GM15510 (cell line): Measurements from ENCODE around the gene C11orf65.

Experiments
- POLR2A ChIP-seq: IDR thresholded peaks from 3 replicates; pipeline ENCODE4 v1.6.1; 2011; ENCODE audit warnings: borderline replicate concordance; ENCODE audit not compliant: insufficient read length; ENCODE audit errors: extremely low read depth

Gene C11orf65

DNA sequence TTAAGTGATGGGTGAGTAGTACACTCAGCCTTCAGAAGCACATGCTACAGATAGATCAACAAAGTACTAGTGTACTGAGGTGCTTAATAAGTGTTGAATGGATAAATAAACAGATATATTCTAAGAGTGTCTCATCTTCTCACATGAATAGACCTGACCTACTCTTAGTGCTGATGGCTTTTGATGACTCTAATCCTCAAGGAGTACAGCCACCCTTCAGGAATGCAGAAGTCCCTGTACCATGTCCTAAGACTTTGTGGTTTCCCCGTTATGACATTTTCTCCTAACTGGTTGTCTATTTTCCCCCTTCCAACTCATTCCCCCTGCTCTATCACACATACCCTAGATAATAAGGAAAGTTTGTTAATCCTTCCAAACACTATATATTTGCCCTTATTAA, 61.6 kb downstream of the C11orf65 start:
- TF ChIP-seq POLR2A, result no peak

DNA sequence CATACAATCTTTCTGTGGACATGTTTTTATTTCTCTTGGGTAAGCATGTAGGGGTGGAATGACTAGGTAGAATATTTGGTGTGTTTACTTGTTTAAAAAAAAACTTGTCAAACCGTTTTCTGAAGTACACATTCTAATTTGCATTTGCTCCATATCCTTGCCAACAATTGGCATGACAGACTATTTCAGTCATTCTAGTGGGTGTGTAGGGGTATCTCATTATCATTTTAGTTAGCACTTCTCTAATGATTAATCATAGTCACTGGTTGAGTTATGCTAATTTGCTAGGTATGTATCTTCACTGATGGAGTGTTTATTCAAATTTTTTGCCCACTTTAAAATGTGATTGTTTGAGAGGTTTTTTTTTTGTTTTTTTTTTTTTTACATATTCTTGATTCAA, 64.3 kb downstream of the C11orf65 start:
- no peak for TF ChIP-seq POLR2A

DNA sequence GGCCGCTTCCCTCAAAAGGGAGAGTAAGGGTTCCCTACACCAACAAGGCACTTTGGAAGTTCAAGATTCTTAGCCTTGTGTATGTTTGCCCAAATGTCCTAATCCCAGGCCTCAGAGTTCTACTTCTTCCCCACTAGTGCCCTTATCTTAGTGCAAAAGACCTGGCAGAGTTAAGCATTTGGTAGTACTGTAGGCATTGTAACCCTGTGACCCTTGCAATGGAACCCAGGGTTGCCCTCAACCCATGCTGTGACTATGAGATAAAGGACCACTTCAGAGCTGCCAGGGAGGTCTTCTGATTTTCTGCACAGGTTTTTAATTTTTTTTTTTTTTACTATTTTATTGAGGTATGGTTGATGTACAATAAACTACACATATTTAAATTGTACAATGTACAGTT, 65.1 kb downstream of the C11orf65 start:
- TF ChIP-seq POLR2A, result no peak

DNA sequence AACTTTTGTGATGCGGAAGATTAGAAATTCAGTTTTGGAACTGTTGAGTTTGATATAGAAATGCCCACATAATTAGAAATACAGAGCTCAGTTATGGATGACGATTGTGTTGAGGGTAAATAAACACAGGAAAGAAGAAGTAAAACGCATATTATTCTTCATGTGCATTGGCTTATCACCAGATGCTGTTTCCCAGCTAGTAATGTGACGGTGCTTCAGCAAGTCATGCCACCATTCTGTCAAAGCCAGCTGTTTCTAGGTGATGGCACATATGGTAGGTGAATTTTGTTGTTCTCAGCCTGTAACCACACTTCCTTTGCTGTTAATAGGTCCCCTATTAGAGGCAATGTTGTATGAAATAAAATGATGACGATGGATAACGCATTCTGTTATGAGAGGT, 68.9 kb downstream of the C11orf65 start:
- TF ChIP-seq POLR2A, result no peak

DNA sequence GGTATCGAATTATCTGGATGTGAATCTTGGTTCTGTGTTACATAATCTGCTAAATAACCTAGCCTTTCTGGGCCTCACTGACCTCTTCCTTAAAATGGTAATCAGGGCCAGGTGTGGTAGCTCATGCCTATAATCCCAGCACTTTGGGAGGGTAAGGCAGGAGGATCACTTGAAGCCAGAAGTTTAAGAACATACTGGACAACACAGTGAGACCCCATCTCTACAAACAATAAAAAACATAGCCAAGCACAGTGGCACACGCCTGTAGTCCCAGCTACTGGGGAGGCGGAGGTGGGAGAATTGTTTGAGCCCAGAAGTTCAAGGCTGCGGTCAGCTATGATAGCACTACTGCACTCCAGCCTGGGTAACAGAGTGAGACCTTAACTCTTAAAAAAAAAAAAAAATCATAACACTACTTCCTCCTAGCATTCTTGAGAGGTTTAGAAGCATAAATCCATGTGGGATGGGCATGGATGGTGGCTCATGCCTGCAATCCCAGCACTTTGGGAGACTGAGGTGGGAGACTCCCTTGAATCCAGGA, 72.5 kb downstream of the C11orf65 start:
- no peak for TF ChIP-seq POLR2A

DNA sequence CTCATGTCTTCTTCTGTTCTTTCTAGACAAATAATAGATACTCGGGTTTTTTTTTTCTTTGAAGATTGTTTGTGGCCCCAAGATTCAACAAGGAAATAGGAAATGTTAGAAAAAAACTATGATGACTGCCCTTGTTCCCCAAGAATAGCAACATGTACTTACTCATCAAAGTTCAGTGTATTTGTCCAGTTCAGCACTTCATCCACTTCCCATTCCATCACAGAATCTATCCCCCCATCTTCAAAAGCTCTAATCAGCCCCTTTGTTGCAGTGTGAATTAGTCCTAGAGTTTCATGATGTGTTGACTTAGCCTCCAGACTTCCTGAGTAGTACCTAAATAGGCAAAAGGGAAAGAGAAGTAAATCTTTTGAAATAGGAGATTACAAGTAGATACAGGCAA, 74.3 kb downstream of the C11orf65 start:
- no peak for TF ChIP-seq POLR2A

DNA sequence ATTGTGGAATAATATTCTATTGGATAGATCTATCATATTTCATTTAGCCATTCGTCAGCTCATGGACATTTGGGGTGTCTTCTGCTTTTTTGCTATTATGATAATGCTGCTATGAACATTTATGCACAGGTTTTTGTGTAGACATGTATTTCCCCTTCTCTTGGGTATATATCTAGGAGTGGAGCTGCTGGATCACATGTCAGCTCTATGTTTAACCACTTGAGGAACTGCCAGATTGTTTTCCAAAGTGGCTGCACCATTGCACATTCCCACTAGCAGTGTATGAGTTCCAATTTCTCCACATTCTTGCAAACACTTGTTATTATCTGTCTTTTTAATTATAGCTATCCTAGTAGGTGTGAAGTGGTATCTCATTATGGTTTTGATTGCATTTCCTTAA, 75.0 kb downstream of the C11orf65 start:
- no peak for TF ChIP-seq POLR2A

DNA sequence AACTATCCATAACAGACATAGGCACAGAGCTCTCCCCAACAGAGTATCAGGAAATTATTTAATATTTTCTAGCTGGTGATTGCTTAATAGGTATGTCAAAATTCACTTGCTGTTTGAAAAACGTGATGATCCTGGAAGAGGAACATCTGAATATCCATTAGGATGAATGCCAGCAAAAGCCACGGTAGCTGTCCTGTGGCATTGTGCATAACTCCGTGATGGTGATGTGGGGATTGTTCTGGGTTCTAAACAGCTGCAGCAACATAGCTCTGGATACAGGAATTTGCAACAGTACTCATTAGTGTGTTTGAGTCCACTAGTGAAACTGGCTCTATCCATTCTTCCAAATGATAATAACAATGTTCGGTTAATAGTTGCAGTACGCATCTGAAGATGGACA, 78.8 kb downstream of the C11orf65 start:
- no peak for TF ChIP-seq POLR2A

DNA sequence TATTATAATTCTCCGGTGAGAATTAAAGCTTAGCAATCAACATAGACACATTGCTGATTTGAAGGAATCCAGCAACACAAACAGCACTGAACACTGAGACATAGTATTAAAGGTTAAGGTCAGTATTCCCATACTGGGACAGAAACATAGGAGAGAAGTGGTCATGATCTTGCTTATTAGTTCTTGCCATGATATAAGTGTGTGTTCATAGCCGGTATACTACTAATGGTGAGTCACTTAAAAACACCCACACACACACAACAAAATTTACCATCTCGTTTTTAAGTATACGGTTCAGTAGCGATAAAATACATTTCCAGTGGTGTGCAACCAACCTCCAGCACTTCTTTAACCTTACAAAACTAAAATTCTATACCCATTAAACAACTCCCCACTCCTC, 96.3 kb downstream of the C11orf65 start:
- no peak for TF ChIP-seq POLR2A

DNA sequence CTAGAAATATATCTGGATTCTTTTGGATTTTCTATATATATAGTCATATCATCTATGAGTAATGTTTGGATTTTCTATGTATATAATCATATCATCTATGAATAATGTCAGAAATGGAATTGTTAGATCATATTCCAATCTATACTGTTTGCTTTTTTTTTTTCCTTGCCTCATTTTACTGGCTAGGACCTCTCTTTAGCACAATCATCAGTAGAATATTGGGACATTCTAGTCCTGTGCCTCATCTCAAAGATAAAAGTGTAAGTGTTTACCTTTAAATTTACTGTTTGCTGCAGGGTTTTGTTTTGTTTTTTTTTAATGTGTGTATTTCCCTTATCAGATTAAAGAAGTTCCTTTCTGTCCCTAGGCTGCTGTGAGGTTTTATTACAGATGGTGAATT, 97.0 kb downstream of the C11orf65 start:
- no peak for TF ChIP-seq POLR2A

DNA sequence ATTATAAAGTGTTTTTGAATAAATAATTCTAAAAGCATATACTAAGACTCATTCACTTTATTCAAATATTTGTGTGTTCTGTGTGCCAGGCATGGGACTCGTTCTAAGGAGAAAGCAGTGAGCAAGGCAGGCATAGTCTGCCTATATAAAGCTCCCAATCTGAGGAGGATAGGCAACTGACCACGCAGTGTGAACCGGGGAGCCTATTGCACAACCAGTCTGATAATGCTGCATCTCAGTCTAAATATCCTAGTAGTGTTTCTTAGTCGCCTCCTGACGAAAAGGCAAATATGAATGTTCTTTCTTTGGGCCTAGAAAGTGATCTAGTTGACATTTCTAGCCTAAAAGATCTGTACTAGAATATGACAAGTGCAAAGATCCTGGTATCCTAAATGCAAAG, 98.3 kb downstream of the C11orf65 start:
- no peak for TF ChIP-seq POLR2A

DNA sequence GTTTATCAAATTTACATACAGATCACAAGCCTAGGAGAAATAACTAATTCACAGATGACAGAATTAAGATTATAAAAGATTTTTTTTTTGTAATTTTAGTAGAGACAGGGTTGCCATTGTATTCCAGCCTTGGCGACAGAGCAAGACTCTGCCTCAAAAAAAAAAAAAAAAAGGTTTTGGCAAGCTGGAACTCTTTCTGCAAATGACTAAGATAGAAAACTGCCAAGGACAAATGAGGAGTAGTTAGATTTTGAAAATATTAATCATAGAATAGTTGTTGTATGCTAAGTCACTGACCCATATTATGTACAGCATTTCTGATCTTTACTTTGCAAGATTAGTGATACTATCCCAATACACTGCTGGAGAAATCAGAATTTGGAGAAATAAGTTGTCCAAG, 99.2 kb downstream of the C11orf65 start:
- TF ChIP-seq POLR2A, result no peak

DNA sequence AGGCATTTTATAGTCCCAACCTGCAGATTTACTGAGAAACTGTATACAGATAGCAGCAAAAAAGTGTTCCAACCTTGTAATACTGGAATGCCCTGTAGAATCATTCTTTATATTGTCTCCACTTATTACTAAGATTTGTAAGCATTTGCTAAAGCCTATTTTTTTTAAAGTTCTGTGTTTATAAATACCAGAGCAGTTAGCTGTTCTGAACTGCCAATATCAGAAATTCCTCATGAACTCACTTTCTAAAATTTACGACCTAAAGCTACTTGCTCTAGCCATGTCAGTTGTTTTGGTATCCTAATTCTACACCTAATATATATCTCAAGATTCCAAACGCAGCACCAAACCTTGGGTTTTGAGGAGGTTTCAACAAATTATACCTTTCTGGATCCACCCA, 103.2 kb downstream of the C11orf65 start:
- TF ChIP-seq POLR2A, result no peak

DNA sequence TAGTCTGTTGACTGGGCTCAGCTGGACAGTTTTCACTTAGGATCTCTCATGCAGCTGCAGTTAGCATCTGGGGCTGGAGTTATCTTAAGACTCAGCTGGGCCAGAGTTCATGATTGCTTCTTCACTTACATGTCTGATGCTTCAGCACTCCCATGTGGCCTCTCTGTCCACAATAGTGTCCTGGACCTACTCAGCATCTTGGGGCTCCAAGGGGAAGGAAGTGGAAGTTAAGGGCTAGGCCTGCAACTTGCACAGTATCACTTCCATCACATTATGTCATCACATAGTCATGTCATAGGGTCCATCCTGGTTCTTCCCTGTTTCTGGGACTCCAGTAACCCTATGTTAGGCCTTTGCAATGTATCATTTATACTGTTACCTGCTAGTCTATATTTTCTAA, 115.9 kb downstream of the C11orf65 start:
- TF ChIP-seq POLR2A, result no peak

DNA sequence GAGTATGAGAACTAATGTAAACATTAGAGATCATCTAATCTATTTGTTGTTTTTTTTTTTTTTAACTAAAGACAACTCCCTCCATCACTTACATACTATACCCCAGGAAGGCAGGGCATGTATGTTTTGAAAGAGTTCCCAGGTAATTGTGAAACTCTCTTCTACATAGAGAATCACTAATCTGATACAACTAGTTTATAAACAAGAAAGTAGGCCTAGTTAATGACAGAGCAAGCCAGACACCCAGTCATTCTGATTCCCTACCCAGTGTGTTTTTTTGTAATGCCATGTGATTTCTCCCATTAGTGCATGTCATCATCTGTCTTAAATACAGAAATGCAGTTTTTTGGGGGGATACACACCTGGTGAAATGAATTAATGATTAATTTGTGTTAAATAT, 120.9 kb downstream of the C11orf65 start:
- TF ChIP-seq POLR2A, result no peak

DNA sequence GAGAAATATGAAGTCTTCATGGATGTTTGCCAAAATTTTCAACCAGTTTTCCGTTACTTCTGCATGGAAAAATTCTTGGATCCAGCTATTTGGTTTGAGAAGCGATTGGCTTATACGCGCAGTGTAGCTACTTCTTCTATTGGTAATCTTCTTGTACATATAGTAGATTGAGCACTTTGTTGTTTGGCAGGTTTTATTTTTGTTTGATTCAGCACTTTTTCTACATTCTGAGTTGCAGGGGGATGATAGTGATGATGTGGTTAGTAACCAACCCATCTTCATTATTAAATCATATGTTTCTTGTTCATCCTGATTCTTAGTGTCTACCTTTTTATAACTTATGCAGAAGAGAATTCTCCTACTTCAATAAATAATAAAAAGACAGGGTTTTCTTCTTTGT, 121.6 kb downstream of the C11orf65 start:
- no peak for TF ChIP-seq POLR2A

DNA sequence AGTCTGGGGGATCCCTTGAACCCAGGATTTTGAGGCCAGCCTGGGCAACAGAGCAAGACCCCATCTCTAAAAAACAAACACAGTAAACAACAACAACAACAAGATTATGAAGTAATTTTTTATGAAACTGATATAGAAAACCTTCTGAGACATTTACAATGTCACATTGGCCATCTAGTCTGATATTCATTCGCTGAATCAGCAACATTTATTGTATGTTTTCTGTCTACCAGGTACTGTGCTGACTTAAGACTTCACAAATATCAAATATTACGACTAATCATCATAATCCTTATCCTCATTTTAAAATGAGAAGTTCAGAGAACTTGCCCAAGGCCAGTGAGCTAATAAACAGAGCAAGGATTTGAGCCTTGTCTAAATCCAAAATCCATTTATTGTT, 123.6 kb downstream of the C11orf65 start:
- TF ChIP-seq POLR2A, result no peak
